HG03159 (cell line): ENCODE data around the gene FAM89A.

ENCODE experiments used
- ATAC-seq: cut with Tn5 transposase; IDR thresholded peaks from one replicate; pipeline ENCODE4 v1.9.1; 2021; ENCODE audit warnings: mild to moderate bottlenecking, moderate library complexity; ENCODE audit not compliant: unreplicated experiment

Gene FAM89A

DNA sequence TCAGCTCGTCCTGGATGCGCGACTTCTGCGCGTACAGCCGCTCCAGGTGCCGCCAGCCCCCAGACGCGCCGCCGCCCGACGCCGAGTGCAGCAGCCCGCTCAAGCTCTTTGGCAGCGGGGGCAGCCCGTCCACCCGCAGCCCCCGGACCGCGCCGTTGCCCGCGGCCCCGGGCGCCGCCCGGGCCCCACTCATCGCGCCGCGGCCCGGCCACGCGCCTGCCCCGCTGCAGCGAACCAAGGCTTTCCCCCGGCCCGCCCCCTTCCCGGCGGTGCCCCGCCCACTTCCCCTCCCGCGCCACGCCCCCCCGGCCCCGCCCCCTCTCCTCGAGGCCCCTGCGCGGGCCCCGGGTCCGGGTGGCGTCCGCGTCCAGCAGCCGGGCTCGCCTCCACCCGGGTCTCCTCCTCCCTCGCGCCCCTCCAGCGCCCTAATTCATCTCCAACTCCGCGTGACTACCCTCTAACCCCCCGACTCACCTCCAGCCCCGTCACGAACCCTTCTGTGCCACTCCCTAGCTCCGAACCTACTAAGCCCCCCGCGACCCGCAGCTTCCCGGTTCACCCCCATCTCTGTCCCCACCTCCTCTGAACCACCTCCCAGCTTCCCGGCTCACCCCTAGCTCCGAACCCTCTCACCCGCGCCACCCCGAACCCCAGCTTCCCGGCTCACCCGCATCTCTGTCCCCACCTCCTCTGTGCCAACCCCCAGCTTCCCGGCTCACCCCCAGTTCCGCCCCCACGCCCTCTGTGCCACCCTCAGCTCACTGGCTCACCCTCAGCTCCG, at the start of gene FAM89A:
FAM89A (minus strand) TSS at position 236 of the 781 bp plus-strand sequence; CDS start at position 193, 43 bp downstream.
- peak; percentile 80 for ATAC-seq

GRCh38 chr1:231084353-231084752, 44.3 kb upstream of the FAM89A start:
- ATAC-seq = no peak

DNA sequence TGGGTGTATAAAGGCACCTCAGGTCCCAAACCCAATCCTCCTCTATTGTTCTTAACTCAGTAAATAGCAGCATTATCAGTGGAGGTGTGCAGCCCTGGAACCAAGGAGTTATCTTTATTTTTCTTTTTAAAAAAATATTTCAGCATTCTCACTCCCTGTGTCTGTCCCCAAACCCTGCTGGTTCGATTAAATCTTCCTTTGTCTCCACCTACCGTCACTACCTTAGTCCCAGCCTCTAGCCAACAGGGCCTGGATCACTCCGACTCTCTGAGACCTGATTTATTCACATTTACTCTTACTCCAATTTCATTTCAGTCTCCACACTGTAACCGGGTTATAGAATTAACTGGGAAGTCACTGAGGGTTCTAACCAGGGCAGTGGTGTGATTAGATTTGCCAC, 39.1 kb upstream of the FAM89A start:
- ATAC-seq = no peak

GRCh38 chr1:231078250-231078649, 38.2 kb upstream of the FAM89A start:
- no peak for ATAC-seq

- no peak for ATAC-seq
Observed at GRCh38 chr1:231076802-231077201, 36.7 kb upstream of the FAM89A start.

DNA sequence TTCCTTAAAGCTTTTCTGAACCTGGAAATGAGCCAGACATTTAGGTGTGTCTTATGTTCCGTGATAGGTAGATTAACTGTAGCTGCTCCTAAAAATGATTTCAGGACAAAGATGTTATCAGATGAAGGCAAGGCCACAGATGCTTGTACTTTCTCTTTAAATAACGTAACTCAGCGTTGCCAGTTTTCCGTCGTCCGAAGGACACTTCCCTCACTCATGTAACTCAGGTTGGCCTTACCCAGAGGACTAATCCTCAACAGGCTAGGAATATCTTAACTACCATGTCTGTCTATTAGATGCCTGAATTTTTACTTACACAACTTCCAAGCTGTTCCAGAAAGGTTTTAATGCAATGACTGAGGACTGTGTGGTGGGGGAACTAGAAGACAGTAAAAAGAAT, 35.4 kb upstream of the FAM89A start:
- no peak for ATAC-seq

DNA sequence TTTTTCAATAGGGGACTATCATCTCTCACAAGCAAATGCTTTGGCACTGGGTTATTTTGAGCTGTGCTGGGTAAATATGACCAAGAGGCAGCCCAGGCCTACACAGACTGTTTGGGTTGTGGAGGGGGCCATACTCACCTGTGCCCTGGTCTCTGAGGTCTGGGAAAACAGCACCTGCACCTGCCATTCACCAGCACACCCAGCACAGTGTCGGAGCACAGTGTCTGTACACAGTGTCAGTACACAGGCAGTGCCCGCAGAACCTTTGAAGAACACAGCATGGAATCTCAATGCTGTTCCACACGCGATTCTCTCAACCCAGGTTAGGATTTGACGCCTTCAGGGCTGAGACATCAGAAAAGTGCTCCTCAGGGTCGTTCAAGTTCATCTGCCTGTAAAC, 35.0 kb upstream of the FAM89A start:
- no peak for ATAC-seq

DNA sequence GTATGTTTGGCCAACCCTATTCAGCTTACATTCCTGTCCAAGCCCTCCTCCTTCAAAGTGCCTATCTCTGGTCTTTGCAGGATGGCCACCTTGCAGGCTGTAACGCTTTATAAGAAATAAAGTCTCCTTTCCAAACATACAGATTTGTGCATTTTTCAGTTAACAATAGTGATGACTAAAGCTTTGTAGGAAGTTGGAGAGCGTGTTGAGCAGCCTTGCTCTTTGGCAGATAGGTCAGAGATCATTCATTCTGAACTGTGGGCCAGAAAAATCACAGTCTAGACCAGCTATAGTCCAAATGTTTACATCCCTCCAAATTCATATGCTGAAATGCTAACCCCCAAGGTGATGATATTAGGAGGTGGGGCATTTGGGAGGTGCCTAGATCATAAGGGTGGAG, 34.0 kb upstream of the FAM89A start:
- ATAC-seq = no peak

- no peak for ATAC-seq
Observed at GRCh38 chr1:231073331-231073730, 33.3 kb upstream of the FAM89A start.

GRCh38 chr1:231072502-231073094, 32.5 kb upstream of the FAM89A start:
- no peak for ATAC-seq

DNA sequence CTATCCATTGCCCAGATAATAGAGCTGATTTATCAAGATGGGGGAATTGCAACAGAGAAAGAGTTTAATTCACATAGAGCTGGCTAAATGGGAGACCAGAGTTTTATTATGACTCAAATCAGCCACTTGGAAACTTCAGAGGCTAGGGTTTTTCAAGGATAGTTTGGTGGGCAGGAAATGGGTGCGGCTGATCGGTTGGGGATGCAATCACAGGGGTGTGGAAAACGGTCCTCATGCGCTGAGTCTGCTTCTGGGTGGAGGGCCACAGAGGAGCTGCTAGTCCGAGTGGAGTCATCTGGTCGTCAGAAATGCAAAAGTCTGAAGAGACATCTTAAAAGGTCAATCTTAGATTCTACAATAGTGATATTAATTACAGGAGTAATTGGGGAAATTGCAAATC, 32.0 kb upstream of the FAM89A start:
- ATAC-seq = no peak

- ATAC-seq = no peak
Observed at GRCh38 chr1:231070758-231071444, 30.8 kb upstream of the FAM89A start.

GRCh38 chr1:231069333-231069732, 29.3 kb upstream of the FAM89A start:
- no peak for ATAC-seq

GRCh38 chr1:231068762-231069161, 28.7 kb upstream of the FAM89A start:
- ATAC-seq = no peak

GRCh38 chr1:231065510-231066241, 25.6 kb upstream of the FAM89A start:
- no peak for ATAC-seq

DNA sequence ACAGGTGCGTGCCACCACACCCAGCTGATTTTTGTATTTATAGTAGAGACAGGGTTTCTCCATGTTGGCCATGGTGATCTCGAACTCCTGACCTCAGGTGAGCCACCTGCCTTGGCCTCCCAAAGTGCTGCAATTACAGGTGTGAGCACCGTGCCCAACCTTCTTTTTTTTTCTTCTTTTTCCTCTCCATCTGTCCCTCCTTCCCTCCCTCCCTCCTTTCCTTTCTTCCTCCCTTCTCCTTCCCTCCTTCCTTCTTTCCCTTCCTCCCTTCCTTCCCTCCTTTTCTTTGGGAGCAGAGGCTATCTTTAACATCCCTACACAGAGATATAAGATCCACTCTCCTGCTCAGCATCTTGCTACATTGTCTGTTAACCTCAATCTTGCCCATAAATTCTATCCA, 24.4 kb upstream of the FAM89A start:
- ATAC-seq = no peak

GRCh38 chr1:231063331-231063730, 23.3 kb upstream of the FAM89A start:
- no peak for ATAC-seq

DNA sequence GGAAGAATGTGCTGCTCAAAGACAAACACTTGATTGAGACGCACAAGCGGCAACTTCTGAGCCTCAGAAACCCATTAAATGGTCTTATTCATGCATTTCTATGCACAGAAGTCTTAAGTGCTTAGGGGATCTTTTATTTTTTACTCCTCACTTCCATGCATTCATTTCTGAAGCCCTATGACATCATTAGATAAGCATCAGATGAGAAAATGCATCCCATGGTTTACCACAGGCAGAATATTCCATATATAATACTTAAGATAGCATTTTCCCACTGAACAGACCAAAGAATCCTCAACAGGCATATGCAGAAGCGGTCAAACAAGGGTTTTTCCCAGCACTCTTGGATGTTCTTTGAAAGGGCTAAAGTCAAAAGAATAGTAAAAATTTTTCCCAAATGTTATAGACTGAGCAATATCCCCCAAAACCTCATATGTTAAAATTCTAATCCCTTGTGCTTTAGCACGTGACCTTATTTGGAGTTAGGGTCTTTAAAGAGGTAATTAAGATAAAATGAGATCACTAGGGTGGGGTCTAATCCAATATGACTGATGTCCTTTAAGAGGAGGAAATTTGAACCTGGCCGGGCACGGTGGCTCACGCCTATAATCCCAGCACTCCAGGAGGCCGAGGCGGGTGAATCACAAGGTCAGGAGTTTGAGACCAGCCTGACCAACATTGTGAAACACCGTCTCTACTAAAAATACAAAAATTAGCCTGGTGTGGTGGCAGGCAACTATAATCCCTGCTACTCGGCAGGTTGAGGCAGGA, 22.6 kb upstream of the FAM89A start:
- no peak for ATAC-seq

GRCh38 chr1:231059566-231060193, 19.6 kb upstream of the FAM89A start:
- no peak for ATAC-seq

- ATAC-seq = no peak
Observed at GRCh38 chr1:231058416-231059109, 18.5 kb upstream of the FAM89A start.
